SJSA1 (cell line): Measurements from ENCODE around the gene SYNE1. TPM values are rescaled to one million over a fixed set of nuclear protein-coding genes. Genes with fewer than 3 reads are reported as not detected.
A peak's percentile ranks its signal among the peaks of the same experiment; 100 is the strongest.

Experiments
- DNase-seq, 2 experiments: peaks; one replicate each; pipeline ENCODE4 v3.0.0-alpha.2; 2015 to 2020; ENCODE audit warnings: low spot score in 2 of 2, low read depth in 1 of 2
- H3K27ac ChIP-seq: fragments of 250-450 bp; sonication (Bioruptor Pico); 2 replicates; pipeline ENCODE4 v1.5.1; 2020; ENCODE audit warnings: mild to moderate bottlenecking, moderate library complexity
- H3K27me3 ChIP-seq: fragments of 250-450 bp; sonication (Bioruptor Pico); replicated peaks from 2 replicates; pipeline ENCODE4 v1.5.1; 2020; ENCODE audit warnings: mild to moderate bottlenecking, moderate library complexity
- H3K36me3 ChIP-seq: fragments of 250-450 bp; sonication (Bioruptor Pico); 2 replicates; pipeline ENCODE4 v1.5.1; 2020; ENCODE audit warnings: mild to moderate bottlenecking
- H3K4me1 ChIP-seq: fragments of 250-450 bp; sonication (Bioruptor Pico); replicated peaks from 2 replicates; pipeline ENCODE4 v1.6.1; 2021; ENCODE audit warnings: mild to moderate bottlenecking
- H3K4me3 ChIP-seq: fragments of 250-450 bp; sonication (Bioruptor Pico); 2 replicates; pipeline ENCODE4 v1.5.1; 2020; ENCODE audit warnings: mild to moderate bottlenecking
- H3K9me3 ChIP-seq: fragments of 250-450 bp; sonication (Bioruptor Pico); replicated peaks from 2 replicates; pipeline ENCODE4 v1.5.1; 2020; ENCODE audit warnings: mild to moderate bottlenecking
- total RNA-seq: library from RNA; depleted of rRNA; stranded (reverse); fragments of >200 nt; shearing (Covaris generic); gene quantifications from 2 replicates; pipeline ENCODE4 v1.2.3, GENCODE V29; 2014

The SYNE1 gene
- total RNA-seq, 1 experiment from 2014 or later: 53.6 TPM

GRCh38 chr6:152368751-152369624, 268.2 kb downstream of the SYNE1 start:
- Histone ChIP-seq H3K27ac (no peak overlapping the region), H3K4me3 (no peak overlapping the region), H3K9me3 (no peaks in the 10 kb centered on the region), H3K36me3 (peaks cover 62% of the 10 kb centered on the region), H3K4me1 (no peaks in the 10 kb centered on the region), H3K27me3 (no peaks in the 10 kb centered on the region)
- no peak for DNase-seq

- H3K27me3 ChIP-seq: no peaks in the 10 kb centered on the region
- no peak for DNase-seq
- peaks cover 60% of the 10 kb centered on the region for H3K36me3 ChIP-seq
- no peak overlapping the region for H3K4me3 ChIP-seq
- H3K27ac ChIP-seq: no peak overlapping the region
- no peaks in the 10 kb centered on the region for H3K4me1 ChIP-seq
- no peaks in the 10 kb centered on the region for H3K9me3 ChIP-seq
Observed at GRCh38 chr6:152364866-152365265, 272.3 kb downstream of the SYNE1 start.

- no peak overlapping the region for H3K4me3 ChIP-seq
- peaks cover 60% of the 10 kb centered on the region for H3K36me3 ChIP-seq
- DNase-seq: no peak
- no peak overlapping the region for H3K27ac ChIP-seq
- H3K4me1 ChIP-seq: no peaks in the 10 kb centered on the region
- H3K27me3 ChIP-seq: no peaks in the 10 kb centered on the region
- H3K9me3 ChIP-seq: no peaks in the 10 kb centered on the region
Observed at GRCh38 chr6:152360034-152360433, 277.1 kb downstream of the SYNE1 start.

- H3K36me3 ChIP-seq: peaks cover 70% of the 10 kb centered on the region
- H3K27ac ChIP-seq: no peak overlapping the region
- no peak overlapping the region for H3K4me3 ChIP-seq
- H3K9me3 ChIP-seq: no peaks in the 10 kb centered on the region
- no peaks in the 10 kb centered on the region for H3K27me3 ChIP-seq
- H3K4me1 ChIP-seq: no peaks in the 10 kb centered on the region
- DNase-seq: no peak
Observed at GRCh38 chr6:152356662-152357061, 280.5 kb downstream of the SYNE1 start.

GRCh38 chr6:152356016-152356415, 281.1 kb downstream of the SYNE1 start:
- H3K27ac ChIP-seq: no peak overlapping the region
- H3K36me3 ChIP-seq: peaks cover 70% of the 10 kb centered on the region
- H3K27me3 ChIP-seq: no peaks in the 10 kb centered on the region
- no peak overlapping the region for H3K4me3 ChIP-seq
- DNase-seq: no peak
- no peaks in the 10 kb centered on the region for H3K9me3 ChIP-seq
- no peaks in the 10 kb centered on the region for H3K4me1 ChIP-seq

- Histone ChIP-seq H3K9me3 (no peaks in the 10 kb centered on the region), H3K36me3 (peaks cover 75% of the 10 kb centered on the region)
Observed at GRCh38 chr6:152355166-152355565, 282.0 kb downstream of the SYNE1 start.

GRCh38 chr6:152353440-152353839, 283.7 kb downstream of the SYNE1 start:
- no peak overlapping the region for H3K4me3 ChIP-seq
- H3K27ac ChIP-seq: no peak overlapping the region
- no peaks in the 10 kb centered on the region for H3K4me1 ChIP-seq
- DNase-seq: no peak
- H3K36me3 ChIP-seq: peaks cover 82% of the 10 kb centered on the region
- H3K27me3 ChIP-seq: no peaks in the 10 kb centered on the region
- no peaks in the 10 kb centered on the region for H3K9me3 ChIP-seq

More at GRCh38 chr6:152355166-152355565, 282.0 kb downstream of the SYNE1 start:
- H3K4me3 ChIP-seq: no peak overlapping the region
- H3K27me3 ChIP-seq: no peaks in the 10 kb centered on the region
- DNase-seq: no peak
- no peaks in the 10 kb centered on the region for H3K4me1 ChIP-seq
- no peak overlapping the region for H3K27ac ChIP-seq

GRCh38 chr6:152351742-152352141, 285.4 kb downstream of the SYNE1 start:
- Histone ChIP-seq H3K36me3 (peaks cover 70% of the 10 kb centered on the region), H3K27me3 (no peaks in the 10 kb centered on the region), H3K4me3 (no peak overlapping the region), H3K9me3 (no peaks in the 10 kb centered on the region), H3K4me1 (no peaks in the 10 kb centered on the region), H3K27ac (no peak overlapping the region)
- DNase-seq: no peak

GRCh38 chr6:152351110-152351509, 286.1 kb downstream of the SYNE1 start:
- Histone ChIP-seq H3K4me1 (no peaks in the 10 kb centered on the region), H3K27me3 (no peaks in the 10 kb centered on the region), H3K27ac (no peak overlapping the region), H3K4me3 (no peak overlapping the region), H3K9me3 (no peaks in the 10 kb centered on the region), H3K36me3 (peaks cover 73% of the 10 kb centered on the region)
- DNase-seq: no peak

- Histone ChIP-seq H3K27ac (no peak overlapping the region), H3K36me3 (peaks cover 75% of the 10 kb centered on the region), H3K9me3 (no peaks in the 10 kb centered on the region), H3K27me3 (no peaks in the 10 kb centered on the region), H3K4me1 (no peaks in the 10 kb centered on the region), H3K4me3 (no peak overlapping the region)
- DNase-seq: no peak
Observed at GRCh38 chr6:152348116-152348515, 289.0 kb downstream of the SYNE1 start.

- DNase-seq: no peak
- no peaks in the 10 kb centered on the region for H3K4me1 ChIP-seq
- no peak overlapping the region for H3K27ac ChIP-seq
- peaks cover 56% of the 10 kb centered on the region for H3K36me3 ChIP-seq
- no peaks in the 10 kb centered on the region for H3K27me3 ChIP-seq
- H3K9me3 ChIP-seq: no peaks in the 10 kb centered on the region
- H3K4me3 ChIP-seq: no peak overlapping the region
Observed at GRCh38 chr6:152343735-152344360, 293.3 kb downstream of the SYNE1 start.

GRCh38 chr6:152341596-152341995, 295.6 kb downstream of the SYNE1 start:
- no peak overlapping the region for H3K4me3 ChIP-seq
- H3K4me1 ChIP-seq: no peaks in the 10 kb centered on the region
- no peak for DNase-seq
- H3K9me3 ChIP-seq: no peaks in the 10 kb centered on the region
- no peak overlapping the region for H3K27ac ChIP-seq
- peaks cover 66% of the 10 kb centered on the region for H3K36me3 ChIP-seq
- H3K27me3 ChIP-seq: no peaks in the 10 kb centered on the region

- no peak overlapping the region for H3K27ac ChIP-seq
- peaks cover 56% of the 10 kb centered on the region for H3K36me3 ChIP-seq
- no peaks in the 10 kb centered on the region for H3K9me3 ChIP-seq
- DNase-seq: peak in 1 of 2 experiments; percentile 20
- no peaks in the 10 kb centered on the region for H3K27me3 ChIP-seq
- no peaks in the 10 kb centered on the region for H3K4me1 ChIP-seq
- H3K4me3 ChIP-seq: no peak overlapping the region
Observed at GRCh38 chr6:152338335-152339125, 298.6 kb downstream of the SYNE1 start.

- Histone ChIP-seq H3K36me3 (peaks cover 62% of the 10 kb centered on the region), H3K27me3 (no peaks in the 10 kb centered on the region), H3K4me3 (no peak overlapping the region), H3K27ac (no peak overlapping the region), H3K9me3 (no peaks in the 10 kb centered on the region), H3K4me1 (no peaks in the 10 kb centered on the region)
- DNase-seq: no peak
Observed at GRCh38 chr6:152334555-152334954, 302.6 kb downstream of the SYNE1 start.
